ENCODE measurements around the gene ANXA6. TPM values are rescaled to one million over a fixed set of nuclear protein-coding genes. Genes with fewer than 3 reads are reported as not detected.

Gene ANXA6
- total RNA-seq, 2 donors from 2014 or later, result 21.2 to 39.8 TPM

- no peak overlapping the region for H3K27ac ChIP-seq
- H3K9ac ChIP-seq (ENCODE audit: low read depth in 2 of 2, low read length in 2 of 2), result no peak overlapping the region
- intact Hi-C loops (cut with DNase I), result no loop called here
- no peaks in the 10 kb centered on the region for H3K36me3 ChIP-seq
- no peak for DNase-seq
- no peaks in the 10 kb centered on the region for H3K27me3 ChIP-seq
- no peaks in the 10 kb centered on the region for H3K9me3 ChIP-seq
- no peak for TF ChIP-seq CTCF (IDR thresholded peaks at IDR 0.05)
- no peak overlapping the region for H3K4me3 ChIP-seq
- H3K4me1 ChIP-seq, result no peaks in the 10 kb centered on the region
These were observed 34.1 kb upstream of the ANXA6 start for GRCh38 chr5:151191661-151192060.

DNA sequence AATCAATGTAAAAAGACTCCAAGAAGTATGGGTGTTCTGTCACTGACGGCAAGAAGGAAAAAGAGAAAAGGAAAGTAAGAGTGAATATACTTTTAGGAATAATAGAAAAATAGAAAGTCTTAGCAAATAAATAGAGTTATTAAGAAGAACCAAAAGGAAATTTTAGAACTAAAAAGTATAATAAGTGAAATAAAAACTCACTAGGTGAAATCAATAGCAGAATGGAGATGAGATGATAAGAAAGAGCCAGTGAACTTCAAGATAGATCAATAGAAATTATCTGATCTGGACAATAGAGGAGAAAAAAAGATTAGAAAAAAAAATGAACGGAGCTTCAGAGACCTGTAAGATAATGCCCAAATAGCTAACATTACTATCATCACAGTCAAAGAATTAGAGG lies 31.6 kb upstream of the ANXA6 start:
- H3K27ac ChIP-seq, result no peak overlapping the region
- H3K9ac ChIP-seq (ENCODE audit: low read depth in 2 of 2, low read length in 2 of 2), result no peak overlapping the region
- H3K27me3 ChIP-seq, result no peaks in the 10 kb centered on the region
- no peaks in the 10 kb centered on the region for H3K36me3 ChIP-seq
- no peaks in the 10 kb centered on the region for H3K9me3 ChIP-seq
- intact Hi-C loops (cut with DNase I), result no loop called here
- no peaks in the 10 kb centered on the region for H3K4me1 ChIP-seq
- TF ChIP-seq CTCF (IDR thresholded peaks at IDR 0.05), result no peak
- no peak for DNase-seq
- H3K4me3 ChIP-seq, result no peak overlapping the region

DNA sequence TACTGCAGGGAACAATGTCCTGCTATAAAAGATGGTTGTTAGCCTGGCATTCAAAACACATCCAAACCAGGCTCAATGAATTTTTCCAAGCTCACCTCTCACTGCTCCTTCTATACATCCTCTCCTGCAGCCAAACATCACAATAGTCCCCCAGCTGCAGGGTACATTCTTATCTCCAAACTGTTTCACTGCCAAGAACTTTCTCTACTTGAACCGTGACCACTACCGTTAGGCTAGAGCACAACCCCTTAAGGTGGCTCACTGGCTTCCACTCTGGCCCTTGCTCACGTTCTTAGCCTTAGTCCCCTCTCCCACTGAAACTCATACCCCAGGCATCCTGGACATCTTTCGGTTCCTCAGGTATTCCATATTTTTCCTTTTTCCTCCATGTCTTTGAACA lies 29.0 kb upstream of the ANXA6 start:
- Histone ChIP-seq H3K4me3 (no peak overlapping the region), H3K27ac (no peak overlapping the region), H3K36me3 (no peaks in the 10 kb centered on the region), H3K9ac (ENCODE audit: low read depth in 2 of 2, low read length in 2 of 2) (no peak overlapping the region), H3K27me3 (no peaks in the 10 kb centered on the region), H3K4me1 (no peaks in the 10 kb centered on the region), H3K9me3 (no peaks in the 10 kb centered on the region)
- intact Hi-C loops (cut with DNase I), result no loop called here
- DNase-seq, result no peak
- TF ChIP-seq CTCF (IDR thresholded peaks at IDR 0.05), result no peak

DNA sequence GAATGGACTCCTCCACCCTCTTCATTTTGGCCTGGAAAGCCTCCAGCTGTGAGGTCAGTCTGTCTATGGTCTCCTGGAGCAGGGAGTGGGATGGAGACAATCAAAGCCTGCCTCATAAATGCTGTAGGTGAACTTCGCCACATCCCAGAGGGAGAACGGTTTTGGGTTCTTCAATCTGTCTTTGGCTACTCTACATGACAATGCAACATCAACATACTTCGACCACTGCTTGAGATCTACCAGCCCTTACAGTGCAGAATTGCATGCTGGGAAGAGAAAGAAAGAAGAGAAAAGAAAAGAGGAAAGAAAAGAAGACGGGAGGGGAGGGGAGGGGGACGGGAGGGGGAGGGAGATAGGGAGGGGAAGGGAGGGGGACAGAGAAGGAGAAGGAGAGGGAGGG lies 28.5 kb upstream of the ANXA6 start:
- no peak overlapping the region for H3K9ac ChIP-seq (ENCODE audit: low read depth in 2 of 2, low read length in 2 of 2)
- no peaks in the 10 kb centered on the region for H3K36me3 ChIP-seq
- H3K4me1 ChIP-seq, result no peaks in the 10 kb centered on the region
- H3K27me3 ChIP-seq, result no peaks in the 10 kb centered on the region
- no peak for TF ChIP-seq CTCF (IDR thresholded peaks at IDR 0.05)
- intact Hi-C loops (cut with DNase I), result no loop called here
- no peak overlapping the region for H3K4me3 ChIP-seq
- DNase-seq, result no peak
- no peak overlapping the region for H3K27ac ChIP-seq
- H3K9me3 ChIP-seq, result no peaks in the 10 kb centered on the region

DNA sequence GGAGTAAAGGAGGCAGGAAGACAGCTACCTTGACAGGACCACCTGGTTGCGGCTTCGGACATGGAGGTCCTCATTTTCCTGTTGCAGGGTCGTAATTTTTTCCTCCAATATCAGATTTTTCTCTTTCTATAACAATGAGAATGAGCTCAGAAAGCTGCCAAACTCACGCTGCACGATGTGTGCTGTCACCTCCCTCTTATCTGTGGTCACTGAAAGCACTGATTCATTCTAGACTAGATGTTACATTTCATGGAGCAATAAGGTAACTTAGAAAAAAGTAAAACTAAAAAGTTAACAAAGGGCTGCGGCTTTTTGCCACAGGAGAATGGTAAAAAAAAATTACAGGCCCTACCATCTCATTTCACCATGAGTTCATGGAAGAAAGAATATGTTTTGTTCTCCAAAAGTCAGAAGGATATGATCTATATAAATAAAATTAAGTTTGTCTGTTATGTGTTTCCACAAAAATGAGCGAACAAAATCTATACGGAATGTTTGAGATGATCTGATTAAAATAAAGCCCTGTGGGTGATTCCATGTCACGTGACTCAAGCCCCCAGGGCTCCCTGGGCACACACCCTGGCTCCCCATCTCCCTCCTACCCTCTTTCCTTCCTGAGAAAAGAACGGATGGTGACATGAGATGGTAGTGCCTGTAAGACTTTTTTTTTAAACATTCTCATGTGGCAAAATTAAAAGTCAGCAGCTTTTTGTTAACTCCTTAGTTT lies 26.9 kb upstream of the ANXA6 start:
- DNase-seq, result no peak
- no peak overlapping the region for H3K27ac ChIP-seq

More for the DNA sequence above, 26.9 kb upstream of the ANXA6 start:
- Histone ChIP-seq H3K9me3 (no peaks in the 10 kb centered on the region), H3K36me3 (no peaks in the 10 kb centered on the region), H3K4me3 (no peak overlapping the region), H3K9ac (ENCODE audit: low read depth in 2 of 2, low read length in 2 of 2) (no peak overlapping the region), H3K27me3 (no peaks in the 10 kb centered on the region), H3K4me1 (no peaks in the 10 kb centered on the region)
- TF ChIP-seq CTCF (IDR thresholded peaks at IDR 0.05), result no peak
- intact Hi-C loops (cut with DNase I), result no loop called here
